ENCODE data around the gene ACTL10. TPM values are rescaled to one million over a fixed set of nuclear protein-coding genes. Genes with fewer than 3 reads are reported as not detected.
"Not testable (repeated sequence)": the region's sequence is repeated elsewhere in the genome, so short reads cannot be mapped to it uniquely, and the experiment has no call there.

The ACTL10 gene
- 0.82 TPM for total RNA-seq

DNA sequence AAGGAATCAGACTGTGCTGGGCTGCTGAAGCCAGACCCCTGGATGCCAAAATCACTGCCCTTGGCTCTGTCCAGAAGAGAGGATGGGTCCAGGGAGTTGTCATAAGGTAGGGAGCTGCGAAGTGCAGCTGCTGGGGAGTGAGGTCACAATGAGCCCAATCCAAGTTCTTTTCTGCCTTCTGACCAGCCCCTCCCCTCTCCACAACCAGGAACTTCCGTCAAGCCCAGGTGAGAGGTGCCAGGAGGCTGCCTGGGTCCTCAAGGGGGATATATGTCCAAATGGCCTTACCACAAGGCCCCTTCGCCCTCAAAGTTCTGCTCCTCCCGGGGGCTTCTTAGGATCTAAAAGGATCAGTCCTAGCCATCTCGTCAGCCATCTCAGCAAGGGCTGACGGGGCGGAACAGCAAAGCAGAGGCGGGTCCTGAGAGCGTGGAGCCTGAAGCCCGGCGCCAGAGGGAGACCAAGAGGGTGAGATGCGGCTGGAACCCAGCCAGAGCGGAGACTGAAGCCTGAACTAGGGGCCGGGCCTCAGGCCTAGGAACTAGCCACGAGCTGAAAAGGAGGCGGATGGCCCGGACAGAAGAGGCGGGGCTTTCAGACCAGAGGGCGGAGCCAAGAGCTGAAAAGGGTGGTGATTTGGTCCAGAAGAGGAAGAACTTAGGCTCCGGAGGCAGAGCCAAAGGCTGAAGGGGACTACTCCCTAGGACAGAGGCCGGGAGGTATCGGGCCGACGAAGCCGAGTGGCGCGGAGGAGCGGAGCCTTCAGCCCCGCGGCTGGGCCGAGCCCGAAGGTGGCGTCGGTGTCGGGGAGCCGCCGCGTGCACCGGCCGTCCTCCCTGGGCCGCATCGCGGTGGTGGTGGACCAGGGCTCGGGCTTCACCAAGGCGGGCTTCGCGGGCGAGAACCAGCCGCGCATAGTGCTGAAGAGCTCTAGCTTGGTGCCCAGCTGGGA is at the start of gene ACTL10:
ACTL10 (plus strand) TSS at position 651 of the 952 bp plus-strand sequence. CDS start 555 bp downstream, outside the sequence.
- FAIRE-seq, result no peak

DNA sequence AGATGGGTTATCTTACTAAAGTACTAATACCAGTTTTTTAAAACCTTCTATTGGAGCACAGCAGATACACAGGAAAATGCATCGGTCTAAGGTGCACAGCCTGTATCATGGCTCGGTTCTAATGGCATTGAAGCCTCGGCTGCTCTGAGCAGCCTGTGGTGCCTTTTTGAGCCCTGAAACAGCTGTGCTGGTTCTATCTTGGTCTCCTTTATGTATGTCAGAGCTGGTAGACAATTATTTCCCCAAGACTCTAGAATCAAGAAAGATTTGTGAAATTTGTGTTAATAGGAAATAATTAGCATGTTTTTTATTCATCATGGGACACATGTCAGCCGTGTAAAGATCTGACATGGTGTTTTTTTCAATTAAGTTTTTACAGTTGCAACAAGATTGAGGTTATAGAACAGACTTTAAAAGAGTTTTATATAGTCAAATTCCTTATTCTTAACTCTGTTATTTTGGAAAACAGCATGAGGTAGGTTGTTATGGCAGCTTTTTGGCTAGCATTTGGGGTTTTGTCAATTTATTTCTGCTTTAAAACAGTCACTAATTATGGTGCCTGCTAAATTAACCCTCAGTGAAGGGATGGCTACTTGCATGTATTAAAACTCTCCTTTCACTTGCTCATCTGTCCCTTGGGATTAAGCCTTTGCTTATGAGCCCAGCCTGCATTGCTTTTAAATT is 44.9 kb upstream of the ACTL10 start:
- FAIRE-seq, result no peak

More for the DNA sequence above, at the start of gene ACTL10:
- peak; percentile 93 for DNase-seq (ENCODE audit: low spot score in 2 of 2)

GRCh38 chr20:33622705-33623365 is 43.9 kb upstream of the ACTL10 start:
- DNase-seq (ENCODE audit: low spot score in 2 of 2) (no peak), FAIRE-seq (no peak)

More for the DNA sequence above, 44.9 kb upstream of the ACTL10 start:
- DNase-seq (ENCODE audit: low spot score in 2 of 2), result no peak

GRCh38 chr20:33624399-33624798 is 42.3 kb upstream of the ACTL10 start:
- DNase-seq (ENCODE audit: low spot score in 2 of 2) (no peak), FAIRE-seq (no peak)

DNA sequence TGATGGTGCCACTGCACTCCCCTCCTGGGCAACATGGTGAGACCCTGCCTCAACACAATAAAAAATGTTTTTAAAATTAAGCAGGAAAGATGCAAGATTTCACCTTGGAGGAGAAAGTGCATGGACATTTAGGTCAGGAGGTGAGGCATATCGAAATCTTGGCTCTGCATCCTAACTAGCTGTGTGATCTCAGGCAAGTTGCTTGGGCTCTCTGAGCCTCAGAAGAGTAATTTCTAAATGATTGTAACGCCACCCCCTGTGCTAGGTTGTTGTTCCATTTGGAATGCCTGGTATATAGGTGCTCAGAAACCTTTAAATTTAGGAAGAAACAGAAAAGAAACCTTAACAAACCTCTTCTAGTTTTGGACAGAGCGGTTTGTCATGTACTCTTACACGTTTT is 40.6 kb upstream of the ACTL10 start:
- no peak for FAIRE-seq
- no peak for DNase-seq (ENCODE audit: low spot score in 2 of 2)

DNA sequence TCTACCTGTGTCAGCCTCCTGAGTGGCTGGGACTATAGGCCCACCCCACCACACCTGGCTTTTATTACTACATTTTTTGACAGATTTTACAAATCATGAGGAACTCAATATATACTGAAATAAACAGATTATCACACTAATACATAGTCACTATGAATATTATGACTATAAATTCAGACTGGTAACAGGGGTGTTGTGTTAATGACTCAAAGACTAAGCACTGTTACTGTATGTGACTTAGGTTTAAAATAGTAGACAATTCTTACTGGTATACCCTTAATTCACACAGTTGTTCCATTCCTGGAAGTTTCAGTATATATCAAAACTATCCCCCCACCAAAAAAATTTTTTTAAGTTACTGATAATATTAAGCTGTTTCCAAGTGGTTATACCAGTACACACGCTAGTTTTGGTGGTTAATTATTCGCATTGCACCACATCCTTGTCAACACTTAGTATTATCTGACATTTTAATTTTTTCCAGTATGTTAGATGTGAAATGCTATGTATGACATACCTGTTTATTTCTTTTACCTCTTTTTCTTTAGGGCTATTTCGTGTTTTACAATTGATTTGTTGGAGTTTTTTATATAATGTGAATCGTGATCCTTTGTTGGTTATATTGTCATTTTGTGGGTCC is 39.0 kb upstream of the ACTL10 start:
- no peak for FAIRE-seq

GRCh38 chr20:33629533-33629932 is 37.2 kb upstream of the ACTL10 start:
- FAIRE-seq, result no peak
- DNase-seq (ENCODE audit: low spot score in 2 of 2), result no peak

More for the DNA sequence above, 39.0 kb upstream of the ACTL10 start:
- DNase-seq (ENCODE audit: low spot score in 2 of 2), result no peak

DNA sequence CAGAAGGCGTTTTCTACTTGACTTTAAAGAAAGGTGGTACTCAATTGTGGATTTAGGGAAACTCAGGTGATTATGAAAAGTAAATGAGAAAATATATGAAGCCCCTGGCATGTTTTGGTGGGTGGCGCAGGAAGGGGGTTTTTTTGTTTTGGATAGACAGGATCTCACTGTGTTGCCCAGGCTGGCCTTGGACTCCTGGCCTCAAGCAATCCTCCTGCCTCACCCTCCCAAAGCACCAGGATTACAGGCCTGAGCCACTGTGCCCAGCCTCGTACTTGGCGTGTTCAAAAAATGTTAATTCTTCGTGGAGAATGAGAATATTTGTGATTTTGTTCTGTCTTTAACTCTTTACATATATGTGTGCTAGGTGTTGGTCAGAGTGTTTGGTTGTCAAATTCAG is 36.8 kb upstream of the ACTL10 start:
- FAIRE-seq, result no peak
- DNase-seq (ENCODE audit: low spot score in 2 of 2), result no peak

DNA sequence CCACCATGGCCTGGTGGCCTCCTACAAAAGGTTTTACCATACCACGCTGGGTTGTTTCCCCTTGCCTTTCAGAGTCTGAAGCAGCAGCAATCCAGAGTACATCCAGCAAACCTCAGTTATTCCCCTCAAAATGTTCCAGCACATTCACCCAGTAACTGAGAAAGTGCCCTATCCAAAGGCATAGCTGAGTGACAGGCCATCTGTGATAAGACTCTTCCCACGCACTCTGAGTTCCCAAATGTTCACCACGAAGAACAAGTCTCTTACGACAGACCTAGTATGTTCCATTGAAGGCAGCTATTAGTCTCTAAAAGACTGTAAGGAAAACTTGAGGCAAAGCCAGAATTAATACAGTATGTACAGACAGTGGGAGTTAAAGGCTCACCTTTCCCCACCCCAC is 36.2 kb upstream of the ACTL10 start:
- FAIRE-seq (no peak), DNase-seq (ENCODE audit: low spot score in 2 of 2) (no peak)

DNA sequence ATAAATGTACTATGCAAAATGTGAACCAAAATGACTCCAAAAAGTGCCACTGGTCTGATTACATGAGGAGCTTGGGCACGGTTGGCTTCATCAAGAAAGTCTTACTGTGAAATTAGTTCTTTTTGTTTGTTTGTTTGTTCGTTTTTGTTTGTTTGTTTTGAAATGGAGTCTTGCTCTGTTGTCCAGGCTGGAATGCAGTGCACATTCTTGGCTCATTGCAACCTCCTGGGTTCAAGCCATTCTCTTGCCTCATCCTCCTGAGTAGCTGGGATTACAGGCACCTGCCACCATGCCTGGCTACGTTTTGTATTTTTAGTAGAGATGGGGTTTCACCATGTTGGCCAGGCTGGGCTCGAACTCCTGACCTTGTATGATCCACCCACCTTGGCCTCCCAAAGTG is 34.8 kb upstream of the ACTL10 start:
- FAIRE-seq; DNase-seq (ENCODE audit: low spot score in 2 of 2): not testable (repeated sequence)

DNA sequence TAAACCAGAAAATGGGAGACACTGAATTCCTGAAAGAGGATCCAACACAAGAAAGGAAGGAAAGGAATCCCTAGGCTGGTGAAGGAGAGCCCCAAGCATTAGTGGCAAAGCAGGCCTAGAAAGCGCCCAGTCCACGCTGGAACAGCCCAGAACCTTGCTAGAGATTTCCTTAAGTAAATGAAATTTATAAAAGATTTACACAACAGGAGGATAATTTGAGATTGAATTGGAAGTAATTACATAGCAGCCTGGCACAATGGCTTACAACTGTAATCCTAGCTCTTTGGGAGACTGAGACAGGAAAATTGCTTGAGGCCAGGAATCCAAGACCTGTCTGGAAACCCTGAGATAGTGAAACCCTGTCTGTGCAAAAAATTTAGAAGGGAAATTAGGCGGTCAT is 31.4 kb upstream of the ACTL10 start:
- FAIRE-seq (no peak), DNase-seq (ENCODE audit: low spot score in 2 of 2) (no peak)

GRCh38 chr20:33636776-33637175 is 30.0 kb upstream of the ACTL10 start:
- FAIRE-seq (no peak), DNase-seq (ENCODE audit: low spot score in 2 of 2) (no peak)

DNA sequence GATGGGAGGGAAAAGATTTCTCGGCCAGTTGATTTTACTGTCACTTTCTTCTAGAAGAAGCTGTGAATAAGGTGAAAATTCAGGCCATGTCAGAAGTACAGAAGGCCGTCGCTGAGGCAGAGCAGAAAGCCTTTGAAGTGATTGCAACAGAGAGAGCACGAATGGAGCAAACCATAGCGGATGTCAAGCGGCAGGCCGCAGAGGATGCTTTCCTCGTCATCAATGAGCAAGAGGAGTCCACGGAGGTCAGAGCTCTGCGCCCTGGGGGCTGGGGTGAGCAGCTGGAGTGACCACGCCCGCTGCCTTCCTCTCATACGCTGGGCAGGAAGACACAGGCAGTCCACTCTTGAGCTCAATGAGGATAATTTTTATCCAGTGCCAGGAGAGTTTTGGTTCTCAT is 26.5 kb upstream of the ACTL10 start:
- no peak for DNase-seq (ENCODE audit: low spot score in 2 of 2)
- FAIRE-seq, result no peak

GRCh38 chr20:33644313-33645071 is 22.3 kb upstream of the ACTL10 start:
- FAIRE-seq (no peak), DNase-seq (ENCODE audit: low spot score in 2 of 2) (no peak)

GRCh38 chr20:33645072-33645358 is 21.7 kb upstream of the ACTL10 start:
- DNase-seq (ENCODE audit: low spot score in 2 of 2) (no peak), FAIRE-seq (no peak)

DNA sequence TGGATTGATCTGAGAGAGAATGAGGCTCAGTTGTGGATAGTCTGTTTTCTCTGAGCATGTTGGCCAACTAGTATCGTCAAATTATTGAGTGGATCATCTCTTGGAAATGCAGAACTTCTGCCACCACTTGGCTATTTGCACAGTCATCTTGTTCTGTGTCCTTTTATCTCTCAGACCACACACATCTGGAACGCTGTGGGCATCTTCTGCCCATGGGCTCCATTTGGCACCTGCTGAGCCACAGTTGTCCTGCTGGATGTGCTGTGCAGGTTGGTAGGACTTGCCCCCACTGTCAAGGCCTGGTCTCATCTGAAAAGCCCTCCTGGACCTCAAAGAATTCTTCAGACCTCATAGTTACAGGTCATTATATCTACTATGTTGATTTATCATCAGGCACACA is 21.3 kb upstream of the ACTL10 start:
- DNase-seq (ENCODE audit: low spot score in 2 of 2) (no peak), FAIRE-seq (no peak)

DNA sequence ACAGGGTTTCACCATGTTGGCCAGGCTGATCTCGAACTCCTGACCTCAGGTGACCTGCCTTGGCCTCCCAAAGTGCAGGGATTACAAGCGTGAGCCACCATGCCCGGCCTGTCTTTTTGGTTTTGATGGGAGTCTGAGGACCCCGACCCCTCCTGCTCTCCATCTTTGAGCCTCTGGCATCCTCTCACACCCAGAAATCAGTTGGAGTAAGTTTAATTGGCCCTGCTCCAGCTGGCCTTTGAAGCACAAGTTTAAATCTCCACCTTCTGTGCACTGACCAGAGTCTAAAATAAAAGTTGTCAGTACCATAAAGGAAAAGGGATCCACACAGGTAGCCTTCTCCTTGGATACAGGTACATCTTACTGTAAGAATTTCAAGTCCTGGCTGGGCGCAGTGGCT is 20.6 kb upstream of the ACTL10 start:
- DNase-seq (ENCODE audit: low spot score in 2 of 2) (no peak), FAIRE-seq (no peak)

GRCh38 chr20:33646959-33647602 is 19.7 kb upstream of the ACTL10 start:
- not testable (repeated sequence) for FAIRE-seq
- peak in 1 of 2 donors; percentile 7 for DNase-seq (ENCODE audit: low spot score in 2 of 2)

GRCh38 chr20:33647603-33648395 is 18.9 kb upstream of the ACTL10 start:
- FAIRE-seq, result no peak
- DNase-seq (ENCODE audit: low spot score in 2 of 2), result peak in 1 of 2 donors; percentile 34

All from frontal cortex (tissue), 4 donors.